ENCODE measurements around the gene ZDHHC7.

The ZDHHC7 gene

GRCh38 chr16:84930298-84931106 is 80.8 kb downstream of the ZDHHC7 start:
- no peak for TF ChIP-seq ZNF274 (IDR thresholded peaks at IDR 0.05; ENCODE audit: low read depth, low read length)
- no peak overlapping the region for H3K4me3 ChIP-seq (ENCODE audit: low read length)

DNA sequence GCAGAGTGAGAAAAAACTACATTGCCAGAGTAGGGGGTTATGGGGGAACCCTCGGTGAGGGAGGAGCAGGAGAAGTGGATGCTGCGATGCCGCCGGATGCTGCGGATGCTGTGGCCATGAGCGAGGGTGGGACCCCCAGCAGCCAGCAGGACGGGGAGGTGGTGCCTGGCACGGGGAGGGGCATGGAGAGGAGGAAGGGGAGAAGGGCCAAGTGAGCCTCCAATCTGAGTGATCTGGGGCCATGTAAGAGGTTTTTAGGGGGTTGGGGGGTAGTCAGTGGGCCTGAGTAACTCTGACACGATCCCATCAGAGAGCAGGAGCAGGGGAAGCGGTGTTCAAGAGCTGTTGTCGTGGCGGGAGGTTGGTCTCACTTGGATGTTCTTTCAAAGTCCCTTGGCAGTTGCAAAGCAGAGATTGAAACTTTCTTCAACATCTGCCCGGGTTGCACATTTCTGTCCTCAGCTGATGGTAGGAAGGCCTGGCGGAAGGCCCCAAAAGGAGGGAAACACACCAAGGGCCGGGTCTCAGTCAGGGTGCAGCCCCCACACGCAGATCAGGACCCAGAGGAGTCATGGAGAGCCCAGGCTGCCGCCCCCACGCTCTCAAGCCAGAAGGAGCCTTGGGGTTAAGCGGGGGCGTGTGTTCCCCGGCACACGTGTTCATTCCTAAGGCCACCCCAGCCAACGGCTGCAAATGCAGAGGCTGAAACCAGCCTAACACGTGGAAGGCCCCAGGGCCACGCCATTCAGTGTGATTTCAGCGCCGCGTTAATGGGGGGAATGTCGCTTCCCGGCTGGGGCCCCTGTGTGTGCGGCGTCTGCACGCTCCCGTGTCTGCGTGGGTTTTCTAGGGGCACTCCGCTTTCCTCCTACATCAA is 81.7 kb downstream of the ZDHHC7 start:
- TF ChIP-seq ZNF274 (IDR thresholded peaks at IDR 0.05; ENCODE audit: low read depth, low read length), result no peak
- H3K4me3 ChIP-seq (ENCODE audit: low read length), result no peak overlapping the region

DNA sequence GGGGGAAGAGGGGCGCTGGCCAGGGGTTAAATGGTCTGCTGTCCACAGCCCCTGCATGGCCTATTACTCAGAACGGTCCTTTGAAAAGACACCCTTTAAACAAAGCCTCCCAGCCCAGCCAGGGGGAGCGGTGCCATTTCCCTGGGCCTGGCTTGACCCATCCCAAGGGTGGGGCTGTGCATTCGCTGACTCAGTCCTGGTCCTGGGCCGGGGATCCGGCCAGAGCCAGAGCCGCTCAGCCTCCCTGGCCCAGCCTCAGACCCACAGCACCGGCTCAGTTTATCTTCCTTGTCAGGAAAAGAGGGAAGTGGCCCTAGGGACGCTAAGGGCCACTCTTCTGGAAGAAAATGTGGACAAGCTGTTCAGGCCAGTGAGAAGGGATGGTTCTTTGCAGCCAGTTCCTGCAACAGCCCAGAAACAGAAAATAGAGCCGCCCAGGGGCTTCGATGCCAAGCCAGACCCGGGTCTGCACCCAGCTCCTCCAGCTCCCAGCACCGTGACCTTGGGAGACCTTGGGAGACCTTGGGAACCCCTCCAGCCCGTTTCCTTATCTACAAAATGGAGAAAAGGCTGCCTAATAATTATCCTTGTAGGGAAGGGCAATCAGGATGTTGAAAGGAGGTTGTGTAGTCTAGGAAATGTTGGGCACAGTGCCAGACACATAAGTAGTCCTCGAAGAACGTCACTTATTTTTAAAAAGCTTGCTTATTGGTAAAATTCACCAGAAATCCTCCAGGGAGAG is 82.5 kb downstream of the ZDHHC7 start:
- TF ChIP-seq ZNF274 (IDR thresholded peaks at IDR 0.05; ENCODE audit: low read depth, low read length), result no peak
- no peak overlapping the region for H3K4me3 ChIP-seq (ENCODE audit: low read length)

DNA sequence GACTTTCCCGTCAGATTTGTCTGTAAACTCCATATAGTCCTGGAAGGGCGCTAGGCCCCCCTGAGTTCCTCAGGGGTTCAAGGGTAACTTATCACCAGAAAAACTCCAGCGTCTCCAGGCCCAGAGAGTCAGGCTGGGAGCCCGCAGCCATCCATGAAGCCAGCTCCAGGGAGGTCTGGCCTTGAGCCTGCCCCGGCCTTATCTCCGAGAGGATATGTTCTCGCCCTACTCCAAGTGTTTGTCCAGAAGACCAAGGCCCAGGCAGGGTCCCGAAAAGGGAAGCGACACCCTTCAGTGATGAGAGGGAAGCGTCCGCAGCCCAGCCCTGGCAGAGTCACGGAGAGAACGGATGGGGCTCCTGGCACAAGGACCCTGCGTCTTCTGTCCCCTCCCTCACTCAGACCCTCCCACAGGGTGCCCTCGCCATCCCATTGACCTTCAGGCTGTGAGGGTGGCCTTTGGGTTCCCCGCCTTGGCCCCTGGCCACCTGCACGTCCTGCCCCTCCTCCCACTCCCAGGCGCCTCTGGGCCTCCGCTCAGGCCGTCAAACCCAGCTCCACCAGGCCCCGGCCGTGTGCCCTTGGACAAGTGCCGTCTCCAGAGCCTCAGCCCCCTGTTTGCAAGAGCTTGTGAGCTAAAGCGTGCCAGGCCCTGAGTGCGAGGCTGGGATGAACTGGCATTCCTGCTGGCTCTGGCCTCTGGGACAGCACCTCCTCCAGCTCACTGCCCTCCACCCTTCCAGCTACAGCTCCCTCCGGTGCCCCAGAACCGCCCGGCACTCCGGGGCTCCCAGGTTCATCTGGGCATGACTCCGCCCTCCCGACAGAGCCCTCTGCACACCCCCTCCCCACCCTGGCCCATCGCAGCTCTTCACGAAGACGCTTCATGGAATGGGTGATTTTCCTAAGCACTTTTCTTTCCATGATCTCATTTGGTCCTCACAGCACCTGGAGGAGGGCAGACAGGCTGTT is 83.4 kb downstream of the ZDHHC7 start:
- TF ChIP-seq ZNF274 (IDR thresholded peaks at IDR 0.05; ENCODE audit: low read depth, low read length), result no peak
- no peak overlapping the region for H3K4me3 ChIP-seq (ENCODE audit: low read length)

DNA sequence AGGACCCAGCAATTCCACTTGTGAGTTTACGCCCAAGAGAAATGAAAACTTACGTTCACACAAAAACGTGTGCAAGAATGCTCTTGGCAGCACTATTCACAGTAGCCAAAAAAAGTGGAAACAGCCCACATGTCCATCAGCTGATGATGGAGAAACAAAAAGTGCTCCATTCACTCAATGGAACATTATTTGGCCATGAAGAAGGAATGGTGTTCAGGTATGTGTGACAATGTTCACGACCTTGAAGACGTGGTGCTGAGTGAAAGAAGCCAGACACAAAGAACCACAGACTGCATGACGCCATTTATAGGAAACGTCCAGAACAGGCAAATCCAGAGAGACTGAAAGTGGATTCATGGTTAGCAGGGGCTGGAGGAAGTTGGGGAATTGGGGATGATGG is 84.9 kb downstream of the ZDHHC7 start:
- no peak overlapping the region for H3K4me3 ChIP-seq (ENCODE audit: low read length)
- no peak for TF ChIP-seq ZNF274 (IDR thresholded peaks at IDR 0.05; ENCODE audit: low read depth, low read length)

- TF ChIP-seq ZNF274 (IDR thresholded peaks at IDR 0.05; ENCODE audit: low read depth, low read length), result no peak
Measured at GRCh38 chr16:84925773-84926372, 85.5 kb downstream of the ZDHHC7 start.

GRCh38 chr16:84925092-84925772 is 86.1 kb downstream of the ZDHHC7 start:
- H3K4me3 ChIP-seq (ENCODE audit: low read length), result no peak overlapping the region
- no peak for TF ChIP-seq ZNF274 (IDR thresholded peaks at IDR 0.05; ENCODE audit: low read depth, low read length)

More at GRCh38 chr16:84925773-84926372, 85.5 kb downstream of the ZDHHC7 start:
- H3K4me3 ChIP-seq (ENCODE audit: low read length), result no peak overlapping the region

DNA sequence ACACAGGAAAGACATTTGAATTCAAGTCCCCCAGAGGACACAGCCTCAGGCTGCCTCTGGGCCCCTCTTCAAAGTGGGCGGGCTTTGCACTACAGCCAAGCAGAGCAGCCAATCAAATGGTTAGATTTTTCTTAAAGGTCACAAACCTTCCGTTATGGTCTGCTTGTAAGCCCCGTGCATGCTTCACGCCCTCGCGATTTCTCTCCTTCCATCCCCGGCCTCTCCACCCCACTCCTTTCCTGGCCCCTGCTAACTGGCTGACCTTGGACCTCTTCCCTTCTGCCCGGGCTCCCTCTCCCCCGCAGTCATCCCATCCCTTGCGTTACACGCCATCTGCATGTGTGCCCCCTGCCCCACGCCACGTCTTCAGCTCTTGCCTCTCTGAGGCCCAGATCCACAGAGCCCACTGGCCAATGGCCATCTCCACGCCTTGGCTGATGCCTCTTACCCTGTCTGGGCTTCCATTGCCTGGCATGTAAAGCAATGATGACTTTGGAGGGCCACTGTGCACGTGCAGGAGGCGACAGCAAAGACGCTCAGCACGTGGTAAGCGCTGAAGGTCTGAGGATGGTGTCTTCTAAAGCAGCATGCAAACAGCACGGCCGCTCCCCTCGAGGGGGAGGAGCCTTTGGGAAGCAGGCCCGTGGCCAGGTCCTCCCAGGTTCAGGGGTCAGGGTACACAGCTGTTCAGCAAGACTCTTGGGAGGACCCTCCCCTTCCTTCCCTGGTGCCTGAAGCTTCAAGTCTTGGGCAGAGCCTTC is 86.8 kb downstream of the ZDHHC7 start:
- H3K4me3 ChIP-seq (ENCODE audit: low read length), result no peak overlapping the region
- no peak for TF ChIP-seq ZNF274 (IDR thresholded peaks at IDR 0.05; ENCODE audit: low read depth, low read length)
